ENCODE measurements around the gene CNPY1.

The CNPY1 gene

DNA sequence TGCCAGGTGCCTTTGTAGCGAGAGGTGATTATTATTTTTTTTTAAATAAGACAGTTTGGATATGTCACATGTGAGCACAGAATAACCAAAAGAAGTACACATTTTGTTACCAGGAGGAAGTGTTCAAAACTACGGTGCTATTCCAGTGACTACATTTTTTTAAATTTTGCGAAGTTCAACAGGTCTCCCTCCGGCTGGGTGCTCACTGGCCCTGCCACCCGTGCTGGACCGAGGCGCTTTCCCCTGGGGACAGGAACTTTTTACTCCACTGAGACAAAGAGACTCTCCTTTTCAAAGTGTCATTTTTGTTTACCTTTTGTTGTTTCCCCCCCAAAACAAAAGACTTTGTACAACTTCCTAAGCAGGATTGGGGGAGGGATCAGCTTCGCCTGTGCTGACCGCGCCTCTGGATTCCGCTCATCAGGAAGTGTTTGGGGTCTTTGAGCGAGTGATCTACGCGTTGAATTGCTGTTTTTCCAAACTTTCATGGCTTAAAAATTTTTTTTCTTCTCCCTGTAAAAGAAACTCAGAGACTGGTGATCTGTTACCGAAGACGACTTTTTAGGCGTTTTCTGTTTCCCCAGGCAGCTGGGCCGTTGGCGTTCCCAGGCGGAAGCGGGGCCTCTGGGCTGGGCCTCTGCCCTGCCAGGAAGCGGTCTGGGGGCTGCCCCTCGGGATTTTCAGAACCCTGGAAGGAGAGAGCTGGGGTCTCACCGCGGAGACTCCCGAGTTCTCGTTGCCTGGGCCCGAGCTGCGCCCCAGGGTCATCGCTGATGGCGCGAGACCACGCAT, 81.2 kb downstream of the CNPY1 start:
- no peak for DNase-seq

DNA sequence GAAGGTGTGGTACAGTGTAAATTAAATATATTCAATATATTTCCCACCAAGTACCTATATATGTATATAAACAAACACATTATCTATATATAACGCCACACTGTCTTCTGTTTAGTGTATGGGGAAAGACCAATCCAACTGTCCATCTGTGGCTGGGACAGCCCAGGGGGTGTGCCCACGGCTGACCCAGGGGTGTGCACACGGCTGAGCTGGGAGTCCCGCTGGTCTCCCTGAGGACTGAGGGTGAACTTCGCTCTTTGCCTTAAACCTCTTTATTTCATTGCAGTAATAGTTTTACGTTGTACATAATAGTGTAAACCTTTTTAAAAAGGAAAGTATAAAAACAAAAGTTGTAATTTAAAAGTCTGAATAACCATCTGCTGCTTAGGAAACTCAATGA, 82.2 kb downstream of the CNPY1 start:
- no peak for DNase-seq

DNA sequence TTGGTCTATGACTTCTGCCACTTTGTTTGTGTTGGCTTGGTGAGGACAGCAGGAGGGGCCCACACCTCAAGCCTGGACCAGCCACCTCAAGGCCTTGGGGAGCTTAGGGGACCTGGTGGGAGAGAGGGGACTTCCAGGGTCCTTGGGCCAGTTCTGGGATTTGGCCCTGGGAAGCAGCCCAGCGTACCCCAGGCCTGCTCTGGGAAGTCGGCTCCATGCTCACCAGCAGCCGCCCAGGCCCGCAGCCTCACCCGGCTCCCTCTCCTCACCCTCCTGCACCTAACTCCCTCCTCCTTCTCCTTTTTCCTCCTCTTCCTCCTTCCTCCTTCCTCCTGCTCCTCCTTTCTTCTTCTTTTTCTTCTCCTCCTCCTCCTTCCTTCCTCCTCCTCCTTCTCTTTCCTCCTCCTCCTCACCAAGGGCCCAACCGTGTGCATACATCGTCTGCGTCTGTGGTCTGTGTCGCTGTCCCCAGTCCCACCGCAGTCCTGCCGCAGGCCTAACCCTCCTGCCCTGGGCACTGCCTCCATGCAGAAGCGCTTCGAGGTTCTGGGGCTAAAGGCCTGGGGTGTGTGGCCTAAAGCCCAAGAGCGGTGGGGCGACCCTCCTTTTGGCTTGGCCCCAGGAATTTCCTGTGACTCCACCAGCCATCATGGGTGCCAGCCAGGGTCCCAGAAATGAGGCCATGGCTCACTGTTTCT, 83.1 kb downstream of the CNPY1 start:
- DNase-seq = no peak

DNA sequence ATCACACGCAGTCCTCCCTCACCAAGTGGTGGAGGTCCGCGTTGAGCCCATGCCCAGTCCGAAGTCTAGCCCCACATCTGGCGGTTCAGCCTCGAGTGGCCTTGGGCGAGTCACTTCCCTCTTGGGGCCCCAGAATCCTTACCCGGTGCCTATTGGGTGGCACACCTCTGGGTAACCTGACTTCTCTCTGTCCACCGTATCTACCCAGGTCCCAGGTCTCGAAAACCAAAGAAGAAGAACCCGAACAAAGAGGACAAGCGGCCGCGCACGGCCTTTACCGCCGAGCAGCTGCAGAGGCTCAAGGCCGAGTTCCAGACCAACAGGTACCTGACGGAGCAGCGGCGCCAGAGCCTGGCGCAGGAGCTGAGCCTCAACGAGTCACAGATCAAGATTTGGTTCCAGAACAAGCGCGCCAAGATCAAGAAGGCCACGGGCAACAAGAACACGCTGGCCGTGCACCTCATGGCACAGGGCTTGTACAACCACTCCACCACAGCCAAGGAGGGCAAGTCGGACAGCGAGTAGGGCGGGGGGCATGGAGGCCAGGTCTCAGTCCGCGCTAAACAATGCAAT, 84.1 kb downstream of the CNPY1 start:
- no peak for DNase-seq

DNA sequence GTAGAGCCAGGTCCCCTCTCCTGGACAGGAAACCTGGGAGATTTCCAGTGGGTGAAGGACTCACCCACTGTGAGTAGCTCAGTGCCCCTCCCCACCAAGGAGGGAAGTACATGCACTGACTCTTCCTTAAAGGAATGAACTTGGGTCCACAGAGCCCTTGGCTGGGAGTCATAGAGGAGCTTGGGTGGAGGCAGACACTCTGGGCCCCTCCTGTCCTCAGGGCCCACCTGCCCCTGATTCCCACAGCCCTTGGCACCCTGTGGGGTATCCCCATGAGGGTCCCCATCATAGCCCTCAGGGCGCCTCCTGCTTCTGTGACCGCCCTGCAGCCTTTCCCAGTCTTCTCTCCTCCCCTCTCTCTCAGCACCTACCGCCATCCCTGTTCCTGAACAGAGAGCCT, 84.7 kb downstream of the CNPY1 start:
- DNase-seq = no peak

DNA sequence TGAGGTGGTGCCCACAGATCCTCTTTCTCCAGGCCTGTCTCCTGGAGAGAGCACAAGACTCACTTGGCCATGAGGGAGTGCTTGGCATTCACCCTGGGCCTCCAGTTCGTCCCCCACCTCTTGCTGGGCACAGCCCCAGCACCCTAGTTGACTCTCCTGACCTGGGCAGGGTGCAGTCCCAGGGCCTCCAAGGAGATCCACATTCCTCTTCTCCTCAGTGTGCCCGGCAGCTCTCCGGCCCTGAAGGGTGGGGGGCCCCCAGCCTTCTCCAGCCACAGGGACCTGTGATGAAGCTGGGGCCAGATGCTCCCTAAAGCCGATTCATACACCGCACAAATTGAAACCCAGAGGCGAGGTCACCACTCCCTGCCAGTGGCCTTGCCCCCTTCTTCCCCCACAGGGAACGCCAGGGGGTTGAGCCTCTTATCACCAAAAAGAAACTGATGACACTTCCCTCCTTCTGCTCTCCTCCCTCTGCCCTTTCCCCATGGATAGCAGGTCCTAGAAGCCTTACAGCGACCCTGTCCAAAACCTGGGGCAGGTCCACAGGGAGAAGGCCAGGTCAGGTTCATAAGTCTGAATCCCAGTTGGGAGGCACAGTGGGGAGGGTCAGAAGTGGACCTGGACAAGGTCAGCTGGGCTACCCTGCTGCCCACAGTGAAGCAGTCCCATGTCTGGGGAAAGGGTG, 85.3 kb downstream of the CNPY1 start:
- no peak for DNase-seq

DNA sequence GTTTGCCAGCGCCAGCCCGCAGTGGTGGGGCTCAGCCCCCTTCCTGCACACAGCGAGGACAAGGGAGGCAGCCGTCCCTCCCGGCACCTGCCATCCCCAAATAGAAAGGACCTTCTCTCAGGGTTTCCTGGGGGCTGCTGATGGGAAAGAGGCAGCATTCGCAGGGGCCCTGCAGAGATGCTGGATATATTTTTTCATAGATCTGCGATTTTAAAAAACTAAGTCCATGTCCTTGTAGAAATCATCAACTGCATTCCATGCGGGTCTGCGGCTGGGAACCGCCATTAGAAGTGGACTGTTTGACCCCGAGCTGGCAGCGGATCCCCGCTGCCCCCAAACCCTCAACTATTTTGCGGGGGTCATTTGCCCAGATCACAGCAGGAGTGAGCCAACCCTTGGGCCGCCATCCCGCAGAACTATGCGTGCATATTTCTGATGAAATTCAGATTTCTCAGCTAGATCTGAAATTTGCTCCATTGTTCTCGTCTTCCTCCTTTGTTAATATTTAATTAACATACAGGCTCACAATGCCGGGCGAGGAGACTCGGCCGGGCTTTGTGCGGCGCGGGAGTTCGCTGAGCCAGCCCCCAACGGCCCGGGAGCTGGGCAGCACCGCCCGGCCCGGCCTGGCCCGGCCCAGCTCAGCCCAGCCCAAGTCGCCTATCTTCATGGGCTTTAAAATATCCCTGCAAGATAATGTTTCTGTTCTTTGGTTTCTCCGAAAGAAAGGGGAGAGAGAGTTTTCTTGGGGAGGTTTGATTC, 86.5 kb downstream of the CNPY1 start:
- no peak for DNase-seq

DNA sequence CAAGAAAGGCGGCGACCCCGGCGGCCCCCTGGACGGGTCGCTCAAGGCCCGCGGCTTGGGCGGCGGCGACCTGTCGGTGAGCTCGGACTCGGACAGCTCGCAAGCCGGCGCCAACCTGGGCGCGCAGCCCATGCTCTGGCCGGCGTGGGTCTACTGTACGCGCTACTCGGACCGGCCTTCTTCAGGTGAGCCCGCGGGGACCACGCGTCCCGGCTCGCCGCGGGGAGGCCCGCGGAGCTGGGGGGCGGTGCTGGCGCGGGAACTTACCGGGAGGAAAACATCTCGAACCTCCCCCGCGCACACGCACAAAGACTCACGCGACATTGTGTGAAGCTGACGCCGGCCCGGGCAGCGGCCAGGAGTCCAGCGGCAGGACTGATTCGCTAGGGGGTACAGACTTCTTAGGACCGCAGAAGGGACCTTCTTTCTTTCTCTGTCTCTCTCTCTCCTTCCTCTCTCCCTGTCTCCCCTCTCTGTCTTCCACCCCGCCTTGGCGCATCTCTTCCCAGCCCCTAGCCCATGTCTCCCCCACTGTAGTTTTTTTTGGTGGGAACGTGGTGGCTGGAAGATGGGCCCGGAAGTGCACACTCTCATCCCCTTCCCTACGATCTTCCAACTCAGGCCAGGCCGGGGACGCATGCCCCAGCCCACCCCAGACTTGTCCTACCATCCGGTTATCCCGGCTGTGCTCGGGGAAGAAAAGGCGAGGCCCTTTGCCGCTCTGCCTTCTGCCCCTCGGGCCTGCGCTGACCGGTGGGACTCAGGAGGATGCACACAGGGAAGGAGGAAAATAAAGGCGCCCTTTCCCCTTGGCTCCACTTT, 87.3 kb downstream of the CNPY1 start:
- peak in 2 of 3 experiments; percentile 48 to 63 for DNase-seq

DNA sequence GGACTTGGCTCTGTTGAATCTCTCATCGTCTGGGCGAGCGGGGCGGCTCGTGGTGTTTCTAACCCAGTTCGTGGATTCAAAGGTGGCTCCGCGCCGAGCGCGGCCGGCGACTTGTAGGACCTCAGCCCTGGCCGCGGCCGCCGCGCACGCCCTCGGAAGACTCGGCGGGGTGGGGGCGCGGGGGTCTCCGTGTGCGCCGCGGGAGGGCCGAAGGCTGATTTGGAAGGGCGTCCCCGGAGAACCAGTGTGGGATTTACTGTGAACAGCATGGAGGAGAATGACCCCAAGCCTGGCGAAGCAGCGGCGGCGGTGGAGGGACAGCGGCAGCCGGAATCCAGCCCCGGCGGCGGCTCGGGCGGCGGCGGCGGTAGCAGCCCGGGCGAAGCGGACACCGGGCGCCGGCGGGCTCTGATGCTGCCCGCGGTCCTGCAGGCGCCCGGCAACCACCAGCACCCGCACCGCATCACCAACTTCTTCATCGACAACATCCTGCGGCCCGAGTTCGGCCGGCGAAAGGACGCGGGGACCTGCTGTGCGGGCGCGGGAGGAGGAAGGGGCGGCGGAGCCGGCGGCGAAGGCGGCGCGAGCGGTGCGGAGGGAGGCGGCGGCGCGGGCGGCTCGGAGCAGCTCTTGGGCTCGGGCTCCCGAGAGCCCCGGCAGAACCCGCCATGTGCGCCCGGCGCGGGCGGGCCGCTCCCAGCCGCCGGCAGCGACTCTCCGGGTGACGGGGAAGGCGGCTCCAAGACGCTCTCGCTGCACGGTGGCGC, 88.1 kb downstream of the CNPY1 start, which contains the start of gene EN2:
Gene EN2 (plus strand): TSS at position 19 of the 767 bp plus-strand sequence. CDS start 249 bp downstream, at position 268.
- DNase-seq = peak in 2 of 3 experiments; percentile 63 to 64

DNA sequence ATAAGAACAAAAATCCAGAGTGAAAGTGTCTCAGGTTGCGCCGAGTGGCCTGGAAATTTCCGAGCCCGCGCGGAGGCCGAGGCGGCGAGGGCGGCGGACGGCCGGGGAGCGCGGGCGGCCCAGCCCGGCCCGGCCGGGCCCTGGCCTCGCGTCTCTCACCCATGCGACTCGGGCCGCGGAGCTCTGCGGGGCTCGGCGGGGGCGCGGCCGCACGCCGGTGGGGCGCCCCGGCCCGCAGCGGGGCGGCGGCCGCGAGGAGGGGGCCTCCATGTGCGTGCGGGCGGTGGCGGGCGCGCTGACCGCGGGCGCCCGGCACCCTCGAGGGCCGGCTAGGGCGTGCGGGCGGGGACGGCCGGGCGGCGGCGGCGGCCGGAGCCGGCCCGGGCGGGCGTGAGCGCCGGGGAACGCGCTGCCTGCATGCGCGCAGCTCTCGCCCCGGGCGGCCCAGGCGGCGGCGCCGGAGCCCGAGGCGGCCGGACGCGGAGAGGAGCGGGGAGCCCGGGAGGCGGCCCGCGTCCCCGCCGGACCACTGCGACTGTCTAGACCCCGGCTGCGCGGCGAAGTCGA, 88.7 kb downstream of the CNPY1 start:
- DNase-seq = peak in 1 of 3 experiments; percentile 34

DNA sequence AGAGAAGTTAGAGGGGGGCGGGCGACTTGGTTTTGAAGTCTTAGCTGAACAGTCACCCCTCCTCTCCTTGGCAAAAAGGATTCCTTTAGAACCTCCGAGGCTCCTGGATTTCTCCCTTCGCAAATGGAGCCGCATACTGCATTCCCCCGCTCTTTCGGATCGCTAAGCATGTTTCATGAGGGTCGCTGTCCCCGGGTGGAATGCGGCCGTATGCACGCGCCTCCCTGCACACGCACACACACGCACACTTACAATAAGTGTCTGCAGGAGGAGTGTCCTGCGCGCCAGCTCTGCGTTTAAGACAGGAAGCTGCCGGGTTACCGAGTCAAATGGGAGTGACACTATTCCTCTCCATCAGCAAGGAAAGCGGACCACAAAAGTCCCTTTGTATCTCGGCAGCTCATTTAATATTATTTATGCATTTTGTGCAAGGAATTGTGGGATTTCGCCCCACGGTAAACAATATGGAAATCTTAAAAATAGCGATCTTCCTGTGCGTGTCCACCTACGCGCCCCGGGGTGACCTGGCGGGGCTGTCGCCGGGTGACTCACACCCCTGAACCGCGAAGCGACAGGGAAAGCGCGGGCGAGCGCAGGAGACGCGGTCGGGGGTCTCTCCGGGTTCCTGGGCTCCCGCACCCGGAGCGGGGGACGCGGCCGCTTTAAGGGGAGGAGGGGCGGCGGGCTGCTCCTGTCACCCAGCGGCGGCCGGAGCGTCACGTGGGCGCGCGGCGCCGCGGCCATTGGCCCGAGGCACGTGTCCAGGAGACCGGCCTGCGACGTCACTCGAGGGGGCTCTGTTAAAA, 89.4 kb downstream of the CNPY1 start:
- DNase-seq = peak; percentile 91 to 94 (median 93)

DNA sequence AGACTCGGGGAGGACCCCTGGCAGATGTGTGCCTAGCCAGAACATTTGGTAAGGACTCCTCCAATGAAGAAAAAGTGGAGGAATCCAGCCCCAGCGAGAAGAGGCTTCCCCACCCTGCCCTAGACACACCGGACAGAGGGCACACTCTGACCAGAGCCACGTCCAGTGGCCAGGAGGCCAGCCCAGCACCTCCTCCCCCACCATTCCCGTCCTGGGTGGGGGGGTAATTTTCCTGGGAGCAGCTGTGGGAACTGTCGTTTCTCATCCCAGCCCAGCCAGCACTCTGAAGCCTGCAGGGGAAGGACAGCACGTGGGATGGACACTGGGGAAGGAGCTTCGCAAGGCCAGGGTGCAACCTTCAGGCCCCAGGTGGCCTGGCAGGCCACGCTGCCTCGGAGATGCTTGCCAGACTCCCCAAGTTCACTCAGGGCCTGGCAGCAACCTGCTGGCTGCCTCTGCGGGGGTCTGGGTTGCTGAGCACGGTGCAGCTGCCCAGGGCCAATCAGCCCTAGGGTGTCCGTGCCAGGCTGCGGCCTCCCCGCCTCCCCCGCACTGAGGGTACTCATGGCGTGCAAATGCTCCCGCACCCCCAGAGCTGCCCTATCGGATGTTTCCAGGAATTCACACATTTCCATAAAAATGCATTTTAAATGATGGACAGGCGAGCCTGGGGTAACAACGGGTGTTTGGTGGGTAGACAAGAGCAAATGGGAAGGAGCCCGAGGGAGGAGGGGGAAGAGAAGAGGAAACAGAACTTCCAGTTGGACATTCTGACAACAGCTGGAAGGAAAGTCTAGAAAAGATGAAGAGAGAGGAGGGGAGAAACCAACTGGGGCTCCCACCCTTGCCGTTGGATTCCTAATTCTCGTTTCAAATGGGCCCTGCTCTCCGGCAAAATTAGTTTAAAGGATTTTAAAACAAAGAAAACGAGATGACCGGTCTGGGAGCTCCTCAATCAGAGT, 90.3 kb downstream of the CNPY1 start:
- DNase-seq = peak in 2 of 3 experiments; percentile 34 to 52

DNA sequence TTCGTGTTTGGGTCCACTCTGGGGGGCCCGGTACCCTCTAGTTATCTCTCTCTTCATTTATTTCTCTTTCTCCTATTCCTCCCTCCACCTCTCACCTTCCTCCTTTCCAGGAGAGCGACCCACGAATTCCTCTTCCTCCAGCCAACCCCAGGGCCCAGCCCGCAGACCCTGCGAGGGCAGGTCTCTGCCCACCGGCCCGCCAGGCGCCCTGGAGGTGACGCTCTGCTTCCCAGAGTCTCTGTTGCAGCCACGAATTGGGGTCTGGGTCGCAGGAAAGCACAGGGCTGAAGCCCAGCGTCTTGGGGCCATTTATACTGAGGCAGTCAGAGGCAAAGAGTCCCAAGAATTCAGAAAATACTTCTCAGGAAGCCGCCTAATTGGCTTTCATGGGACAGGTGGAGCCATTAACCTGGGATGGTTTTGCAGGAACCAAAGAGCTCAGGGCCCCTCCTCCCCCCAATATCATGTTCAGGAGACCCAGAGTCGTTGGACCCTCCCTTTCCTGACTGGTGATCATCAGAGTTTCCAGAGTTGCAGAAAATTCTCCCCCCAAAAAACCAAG, 91.1 kb downstream of the CNPY1 start:
- no peak for DNase-seq

DNA sequence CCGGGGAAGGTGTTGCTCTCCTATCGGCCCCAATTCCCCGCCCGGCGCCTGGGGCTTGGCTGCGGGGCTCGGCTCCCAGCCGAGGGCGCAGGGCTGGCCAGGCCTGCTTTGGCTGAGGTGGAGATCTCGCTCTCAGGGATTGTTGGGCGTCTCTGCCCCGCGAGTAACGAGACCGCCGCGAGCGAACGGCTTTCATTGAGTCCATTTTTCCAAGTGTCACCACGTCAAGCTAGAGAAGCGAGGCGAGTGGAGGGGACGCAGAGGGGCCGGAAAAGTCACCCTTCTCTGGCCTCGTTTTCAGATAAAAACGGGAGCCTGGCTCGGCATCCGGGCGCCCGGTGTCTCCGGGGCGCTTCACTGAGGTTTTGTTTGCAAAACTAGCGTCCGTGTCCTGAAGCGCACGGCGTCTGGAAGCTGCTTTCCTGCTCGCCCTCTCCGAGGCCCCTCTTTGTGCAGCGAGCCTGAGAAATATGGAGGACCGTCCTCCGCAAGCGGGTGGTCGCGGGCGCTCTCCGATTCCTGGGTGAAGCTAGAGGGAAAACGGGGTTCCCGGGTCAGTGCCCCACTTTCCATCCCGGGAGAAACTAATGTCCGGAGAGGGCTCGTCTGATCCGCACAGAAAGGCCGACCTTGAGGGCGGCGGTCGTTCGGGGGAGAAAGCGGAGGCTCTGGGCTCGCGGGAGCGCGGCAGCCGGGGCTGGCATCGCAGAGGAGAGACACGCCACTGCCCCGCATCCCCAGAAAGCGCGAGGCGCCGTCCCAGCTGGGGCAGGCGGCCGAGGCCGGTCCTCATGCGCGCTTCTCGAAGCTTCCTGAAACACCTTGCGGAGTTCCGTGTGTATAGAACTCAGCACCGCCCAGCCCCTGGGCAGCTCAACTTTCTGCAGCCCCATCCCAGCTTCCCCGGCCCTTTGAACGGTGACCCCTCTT, 91.9 kb downstream of the CNPY1 start:
- peak in 2 of 3 experiments; percentile 37 to 43 for DNase-seq

DNA sequence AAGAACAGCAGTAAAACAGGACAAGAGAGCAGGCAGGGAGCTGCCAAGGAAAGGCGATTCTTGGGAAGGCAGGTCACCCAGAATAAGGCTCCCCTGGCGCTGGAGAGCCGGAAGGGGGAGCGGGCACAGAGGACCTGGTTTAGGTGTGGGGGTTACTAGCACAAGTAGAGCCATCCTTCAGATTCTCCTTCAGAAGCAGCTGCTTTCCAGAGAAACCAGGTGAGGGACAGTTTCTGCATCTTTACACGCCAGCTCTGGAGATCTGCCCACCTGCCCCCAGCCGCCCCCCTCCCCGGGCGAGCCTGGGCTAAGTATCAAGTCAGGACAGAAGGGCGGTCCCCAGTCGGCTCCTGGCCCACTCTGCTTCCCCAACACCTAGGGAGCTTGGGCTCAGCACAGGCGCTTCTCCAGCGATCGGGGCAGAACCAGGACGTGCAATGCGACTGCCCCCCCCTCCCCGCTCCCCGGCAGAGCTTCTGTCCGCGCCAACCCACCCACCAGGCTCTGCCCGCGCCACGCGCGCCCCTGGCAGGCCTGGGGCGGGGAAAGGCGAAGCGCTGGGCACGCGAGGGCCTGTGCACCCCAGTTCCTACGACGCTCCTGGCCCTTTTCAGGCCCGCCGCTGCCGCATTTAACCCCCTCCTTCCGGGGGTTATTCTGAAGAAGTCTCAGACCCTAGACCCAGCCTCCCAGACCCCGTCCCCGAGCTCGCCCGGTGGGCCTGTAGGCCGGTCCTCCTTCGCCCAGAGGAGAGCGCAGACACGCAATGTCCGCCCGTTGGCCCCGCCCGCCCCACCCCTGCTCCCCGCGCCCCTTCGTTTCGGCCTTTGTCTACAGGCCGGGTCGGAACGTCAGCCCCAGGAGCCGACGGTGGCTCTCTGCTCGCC, 92.8 kb downstream of the CNPY1 start:
- no peak for DNase-seq

All from NCI-H1417 (cell line).